Natural killer cell treated with Interleukin-12 subunit alpha and Interleukin-12 subunit beta and Interleukin-15 and Interleukin-18, amount 100 ng/mL, for 72 hours (primary cell): ENCODE measurements around the gene ADGRA1. TPM values are rescaled to one million over a fixed set of nuclear protein-coding genes. Genes with fewer than 3 reads are reported as not detected.

Experiments
- ATAC-seq, 2 donors: fragments of 150-1000 bp; cut with Tn5 transposase in 1 of 2; sonication (Bioruptor Pico), chemical (Tn5 transposase) in 1 of 2; 2 replicates each; pipeline ENCODE4 v1.10.0; 2021
- DNase-seq: peaks from one replicate; pipeline ENCODE4 v3.0.0; 2022; ENCODE audit warnings: low spot score
- H3K27ac Mint-ChIP-seq, 2 donors: 1 replicate in 1 of 2; 2 replicates in 1 of 2; pipeline ENCODE4 v1.8.0; 2022; ENCODE audit warnings: mixed read lengths in 2 of 2, mild to moderate bottlenecking in 1 of 2, moderate library complexity in 1 of 2
- H3K27me3 Mint-ChIP-seq, 2 donors: 1 replicate in 1 of 2; 2 replicates in 1 of 2; pipeline ENCODE4 v1.8.0; 2022; ENCODE audit warnings: mixed read lengths in 2 of 2
- H3K36me3 Mint-ChIP-seq: one replicate; pipeline ENCODE4 v1.8.0; 2022; ENCODE audit warnings: mixed read lengths
- H3K4me1 Mint-ChIP-seq, 2 donors: 1 replicate in 1 of 2; 2 replicates in 1 of 2; pipeline ENCODE4 v1.8.0; 2022; ENCODE audit warnings: low read depth in 2 of 2, mixed read lengths in 2 of 2, mild to moderate bottlenecking in 1 of 2
- H3K4me3 Mint-ChIP-seq: one replicate; pipeline ENCODE4 v1.8.0; 2022; ENCODE audit warnings: mixed read lengths
- H3K9me3 Mint-ChIP-seq: 2 replicates; pipeline ENCODE4 v1.8.0; 2022; ENCODE audit warnings: mixed read lengths
- total RNA-seq, 2 donors: library from RNA; stranded (reverse); gene quantifications; one replicate each; pipeline ENCODE4 v1.2.3, GENCODE V29; 2022

ADGRA1 gene
- total RNA-seq, 2 donors from 2014 or later, result not detected

- DNase-seq, result no peak
- Mint-ChIP-seq H3K4me3 (no peak overlapping the region), H3K27ac (no peak overlapping the region), H3K4me1 (no peaks in the 10 kb centered on the region), H3K9me3 (no peaks in the 10 kb centered on the region), H3K27me3 (peaks cover 0 to 6% of the 10 kb centered on the region in 2 donors), H3K36me3 (no peaks in the 10 kb centered on the region)
- ATAC-seq, result peak in 1 of 2 donors; percentile 13
These were observed 71.3 kb downstream of the ADGRA1 start for GRCh38 chr10:133158756-133159610.

DNA sequence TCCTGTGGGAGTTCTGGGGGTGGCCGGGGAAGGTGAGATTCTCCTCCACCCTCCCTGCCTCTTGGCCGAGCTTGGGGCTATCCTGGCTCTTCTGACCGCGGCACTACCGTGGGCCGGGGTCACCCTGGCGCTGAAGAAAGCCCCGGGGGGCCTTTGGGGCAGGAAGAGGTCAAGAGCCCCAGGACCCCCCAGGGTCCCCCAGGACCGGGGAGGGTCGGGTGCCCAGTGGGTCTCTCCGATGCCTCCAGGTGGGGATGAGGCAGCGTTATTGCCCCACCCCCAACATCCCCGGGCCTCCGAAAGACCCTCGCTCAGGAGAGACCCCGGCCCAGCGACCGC lies 71.9 kb downstream of the ADGRA1 start:
- ATAC-seq (no peak), DNase-seq (no peak)
- no peaks in the 10 kb centered on the region for H3K4me1 Mint-ChIP-seq
- H3K27me3 Mint-ChIP-seq, result peaks cover 0 to 6% of the 10 kb centered on the region in 2 donors
- no peak overlapping the region for H3K27ac Mint-ChIP-seq
- H3K4me3 Mint-ChIP-seq, result no peak overlapping the region
- no peaks in the 10 kb centered on the region for H3K36me3 Mint-ChIP-seq
- H3K9me3 Mint-ChIP-seq, result no peaks in the 10 kb centered on the region

- Mint-ChIP-seq H3K4me3 (peak within 1 kb of the TSS; percentile 48), H3K27me3 (peaks cover 0 to 6% of the 10 kb centered on the region in 2 donors), H3K36me3 (no peaks in the 10 kb centered on the region), H3K4me1 (no peaks in the 10 kb centered on the region), H3K9me3 (no peaks in the 10 kb centered on the region), H3K27ac (no peak within 1 kb of the TSS)
- ATAC-seq (peak; percentile 76 to 78), DNase-seq (no peak)
These were observed 72.5 kb downstream of the ADGRA1 start, which contains the start of gene KNDC1 for GRCh38 chr10:133159950-133160825. KNDC1 (plus strand) TSS chr10:133160219; CDS start chr10:133160468, 249 bp downstream.

GRCh38 chr10:133160826-133161471 lies 73.2 kb downstream of the ADGRA1 start:
- ATAC-seq (no peak), DNase-seq (no peak)
- Mint-ChIP-seq H3K27me3 (peaks cover 0 to 6% of the 10 kb centered on the region in 2 donors), H3K9me3 (no peaks in the 10 kb centered on the region), H3K4me1 (no peaks in the 10 kb centered on the region), H3K36me3 (no peaks in the 10 kb centered on the region), H3K4me3 (peak overlapping the region; percentile 48), H3K27ac (no peak overlapping the region)

- Mint-ChIP-seq H3K27ac (no peak overlapping the region), H3K27me3 (peaks cover 0 to 6% of the 10 kb centered on the region in 2 donors), H3K36me3 (no peaks in the 10 kb centered on the region), H3K4me3 (no peak overlapping the region), H3K9me3 (no peaks in the 10 kb centered on the region), H3K4me1 (no peaks in the 10 kb centered on the region)
- ATAC-seq, result no peak
- peak; percentile 31 for DNase-seq
These were observed 73.9 kb downstream of the ADGRA1 start for GRCh38 chr10:133161486-133162109.

DNA sequence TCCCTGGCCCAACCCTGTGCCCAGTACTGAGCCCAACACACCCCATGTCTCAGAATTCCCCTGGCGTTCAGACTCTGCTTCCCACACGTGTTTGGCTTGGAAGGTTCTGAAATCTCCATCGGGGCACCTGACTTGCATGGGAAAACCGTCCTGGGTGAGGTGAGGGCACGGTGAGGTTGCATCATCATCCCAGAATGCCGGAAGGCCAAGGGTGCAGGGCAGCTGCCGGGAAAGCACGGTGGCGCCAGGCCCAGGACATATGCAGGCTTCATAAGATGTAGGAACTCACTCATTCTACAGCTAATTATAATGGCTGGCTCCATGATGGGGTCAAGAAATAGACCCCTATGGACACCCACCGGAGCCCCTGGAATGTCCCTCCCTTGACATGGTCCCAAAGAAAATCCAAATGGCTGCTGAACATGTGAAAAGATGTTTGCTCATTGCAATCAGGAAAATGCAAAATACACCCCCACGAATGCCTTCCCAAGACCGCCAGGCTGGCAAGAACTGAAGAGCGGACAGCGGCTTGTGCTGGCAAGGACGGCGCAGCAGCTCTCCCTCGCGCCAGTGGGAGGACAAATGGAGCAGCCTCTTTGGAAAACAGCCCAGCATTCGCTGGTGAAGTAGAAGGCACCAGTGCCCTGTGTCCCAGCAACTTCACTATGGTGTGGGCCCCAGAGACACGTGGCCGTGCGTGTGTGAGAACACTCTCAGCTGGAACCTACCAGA lies 74.6 kb downstream of the ADGRA1 start:
- Mint-ChIP-seq H3K27ac (no peak overlapping the region), H3K4me3 (no peak overlapping the region), H3K36me3 (no peaks in the 10 kb centered on the region), H3K9me3 (no peaks in the 10 kb centered on the region), H3K4me1 (no peaks in the 10 kb centered on the region), H3K27me3 (peaks cover 0 to 6% of the 10 kb centered on the region in 2 donors)
- peak; percentile 51 for DNase-seq
- no peak for ATAC-seq

DNA sequence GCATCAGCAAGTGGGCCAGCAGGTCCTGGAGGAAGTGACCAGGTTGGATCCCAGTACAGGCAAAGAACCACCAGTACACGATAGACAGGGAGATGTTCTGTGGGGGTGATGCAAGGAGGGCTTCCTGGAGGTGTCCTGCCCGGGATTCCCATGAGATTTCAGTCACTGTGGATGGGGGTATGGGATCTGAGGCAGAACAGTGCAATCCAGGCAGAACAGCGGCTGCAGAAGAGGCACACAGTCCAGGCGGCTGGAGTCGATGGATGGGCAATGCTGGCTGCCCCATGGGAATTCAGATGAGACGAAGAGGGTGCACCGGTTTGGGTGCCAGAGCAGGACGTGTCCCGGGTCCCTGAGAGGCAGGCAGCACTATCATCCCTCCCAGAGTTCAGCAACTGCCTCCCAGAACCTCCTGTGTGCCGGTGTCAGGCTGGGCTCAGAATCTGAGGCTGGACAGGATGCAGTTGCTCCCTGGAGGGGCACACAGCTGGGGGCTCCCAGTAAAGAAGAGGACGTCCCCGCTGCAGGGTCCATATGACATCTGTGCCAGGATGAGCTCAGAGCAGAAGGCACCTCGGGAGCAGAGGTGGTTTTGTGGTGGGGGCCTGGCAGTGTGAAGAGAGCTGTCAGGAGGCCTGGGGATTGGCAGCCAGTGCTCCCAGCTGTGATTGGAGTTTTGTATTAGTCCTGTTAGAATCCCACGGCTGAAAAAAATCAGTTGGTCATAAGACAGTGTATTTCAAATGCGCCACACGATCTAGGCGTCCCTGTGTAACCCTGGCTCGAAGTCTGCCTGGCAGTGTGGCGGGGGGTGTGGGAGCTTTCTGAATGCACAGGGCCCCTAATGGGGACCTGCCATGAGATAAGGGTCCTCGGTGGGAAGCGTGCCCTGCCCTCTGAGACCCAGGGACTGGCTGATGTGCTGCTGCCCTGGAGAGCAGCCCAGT lies 75.5 kb downstream of the ADGRA1 start:
- H3K27ac Mint-ChIP-seq, result no peak overlapping the region
- no peak overlapping the region for H3K4me3 Mint-ChIP-seq
- H3K36me3 Mint-ChIP-seq, result no peaks in the 10 kb centered on the region
- H3K27me3 Mint-ChIP-seq, result peaks cover 0 to 6% of the 10 kb centered on the region in 2 donors
- no peaks in the 10 kb centered on the region for H3K9me3 Mint-ChIP-seq
- DNase-seq, result peak; percentile 42
- no peak for ATAC-seq
- no peaks in the 10 kb centered on the region for H3K4me1 Mint-ChIP-seq

- Mint-ChIP-seq H3K36me3 (no peaks in the 10 kb centered on the region), H3K4me3 (no peak overlapping the region), H3K27ac (no peak overlapping the region), H3K27me3 (peaks cover 0 to 6% of the 10 kb centered on the region in 2 donors), H3K4me1 (no peaks in the 10 kb centered on the region), H3K9me3 (no peaks in the 10 kb centered on the region)
- DNase-seq (peak; percentile 57), ATAC-seq (no peak)
These were observed 76.4 kb downstream of the ADGRA1 start for GRCh38 chr10:133163889-133164815.

GRCh38 chr10:133164816-133165555 lies 77.3 kb downstream of the ADGRA1 start:
- Mint-ChIP-seq H3K4me1 (no peaks in the 10 kb centered on the region), H3K27ac (no peak overlapping the region), H3K9me3 (no peaks in the 10 kb centered on the region), H3K27me3 (peaks cover 0 to 6% of the 10 kb centered on the region in 2 donors), H3K36me3 (no peaks in the 10 kb centered on the region), H3K4me3 (no peak overlapping the region)
- DNase-seq (peak; percentile 54), ATAC-seq (no peak)

- Mint-ChIP-seq H3K27ac (no peak overlapping the region), H3K36me3 (no peaks in the 10 kb centered on the region), H3K4me1 (no peaks in the 10 kb centered on the region), H3K27me3 (peaks cover 0 to 6% of the 10 kb centered on the region in 2 donors), H3K4me3 (no peak overlapping the region), H3K9me3 (no peaks in the 10 kb centered on the region)
- ATAC-seq (peak in 1 of 2 donors; percentile 3), DNase-seq (peak; percentile 58)
These were observed 78.1 kb downstream of the ADGRA1 start for GRCh38 chr10:133165556-133166503.
